HG03135 (cell line): ENCODE measurements around the gene TAF15.

Source experiments
- ATAC-seq: cut with Tn5 transposase; IDR thresholded peaks from one replicate; pipeline ENCODE4 v1.9.1; 2021; ENCODE audit warnings: mild to moderate bottlenecking, moderate library complexity; ENCODE audit not compliant: unreplicated experiment

Gene TAF15

DNA sequence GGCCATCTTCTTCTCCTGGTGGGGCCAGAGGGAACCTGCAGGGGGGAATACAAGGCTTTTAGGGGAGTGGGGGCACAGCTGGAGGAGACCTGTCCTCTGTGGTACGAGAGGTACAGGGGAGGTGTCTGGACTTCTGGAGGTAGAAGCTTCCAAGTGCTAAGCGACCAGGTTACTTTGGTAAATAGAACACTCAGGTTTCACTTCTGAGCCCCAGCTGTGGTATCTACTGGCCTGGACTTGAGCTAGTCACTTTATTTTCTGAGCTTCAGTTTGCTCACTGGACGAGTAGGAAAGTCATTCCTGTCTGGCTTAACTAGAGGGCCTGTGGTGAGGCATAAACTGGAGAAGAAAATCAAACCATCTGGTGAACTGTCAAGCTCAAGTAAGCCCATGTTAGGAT, 59.5 kb downstream of the TAF15 start, which contains the start of gene HEATR9:
TSS of gene HEATR9 (minus strand) at position 155 of the 400 bp plus-strand sequence. CDS start at position 6, 149 bp downstream.
- no peak for ATAC-seq

DNA sequence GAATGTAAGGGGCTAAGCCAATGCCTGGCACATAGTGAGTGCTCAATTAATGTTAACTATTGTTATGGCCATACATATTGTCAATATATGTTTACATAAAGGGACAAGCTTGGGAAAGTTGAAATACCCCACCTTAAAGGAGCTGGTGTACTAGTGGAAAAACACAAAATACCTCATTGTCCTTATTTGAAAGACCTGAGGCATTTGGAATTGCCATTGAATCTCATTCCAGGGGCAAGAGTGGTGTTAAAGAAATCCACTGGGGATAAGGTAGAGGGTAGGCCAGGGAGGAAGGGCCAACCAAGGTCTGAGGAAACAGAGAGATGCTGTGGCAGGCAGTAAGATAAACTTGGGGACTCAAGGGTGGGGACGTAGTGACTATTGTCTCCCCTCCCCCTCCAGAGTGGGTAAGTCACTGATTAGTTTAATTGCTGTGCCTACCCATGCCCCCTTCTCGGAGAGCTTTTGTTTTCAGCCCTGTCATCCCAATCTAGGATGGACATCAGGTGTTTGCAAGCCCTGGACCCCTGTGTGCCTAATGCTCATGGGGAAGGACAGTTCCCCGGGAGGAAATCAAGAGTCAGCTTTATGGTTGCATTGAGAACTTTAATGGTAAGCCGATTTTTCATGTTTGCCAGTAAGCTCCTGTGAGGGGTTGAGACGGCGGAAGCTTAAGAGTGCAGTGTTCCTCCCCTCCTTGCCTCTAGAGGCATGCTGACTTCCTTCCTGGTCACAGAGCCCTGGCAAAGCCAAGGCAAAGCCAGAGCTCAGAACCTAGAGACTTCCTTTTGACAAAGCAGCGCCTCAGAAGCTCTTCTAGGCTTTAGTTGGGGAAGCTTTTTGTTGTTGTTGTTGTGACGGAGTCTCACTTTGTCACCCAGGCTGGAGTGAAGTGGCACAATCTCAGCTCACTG, 61.9 kb downstream of the TAF15 start:
- no peak for ATAC-seq

DNA sequence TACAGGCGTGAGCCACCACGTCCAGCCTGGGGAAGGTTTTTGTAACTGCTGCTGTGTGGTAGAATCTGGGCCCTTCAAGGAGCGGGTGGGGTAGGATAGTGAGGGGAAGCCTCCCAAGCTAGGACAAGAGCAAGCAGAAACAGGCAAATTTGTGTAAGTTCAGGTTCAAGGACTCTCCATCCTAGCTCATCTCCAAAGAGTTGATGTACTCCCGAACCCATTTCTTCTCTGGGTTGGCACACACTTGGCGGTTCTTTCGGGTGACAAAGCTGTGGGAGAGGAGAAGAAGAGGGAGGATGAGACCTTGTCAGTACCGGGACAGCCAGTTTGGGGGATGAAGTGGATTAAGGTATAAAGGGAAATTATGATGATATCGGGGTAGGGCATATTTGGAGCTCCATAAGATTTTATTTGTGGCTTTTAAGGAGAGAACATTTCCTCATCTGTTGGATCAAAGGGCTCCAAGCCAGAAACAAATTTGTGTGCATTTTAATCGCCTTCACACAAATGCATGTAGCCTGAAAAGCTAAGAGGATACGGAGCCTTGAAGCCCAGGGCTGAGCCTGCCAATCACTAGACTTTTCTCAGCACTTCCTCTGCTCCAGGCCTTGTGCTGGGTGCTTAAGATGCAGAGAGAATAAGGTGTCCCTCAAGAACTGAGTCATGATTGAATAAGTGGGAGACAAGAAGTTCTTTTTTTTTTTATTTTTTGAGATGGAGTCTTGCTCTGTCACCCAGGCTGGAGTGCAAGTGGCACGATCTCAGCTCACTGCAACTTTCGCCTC, 63.1 kb downstream of the TAF15 start:
- no peak for ATAC-seq

DNA sequence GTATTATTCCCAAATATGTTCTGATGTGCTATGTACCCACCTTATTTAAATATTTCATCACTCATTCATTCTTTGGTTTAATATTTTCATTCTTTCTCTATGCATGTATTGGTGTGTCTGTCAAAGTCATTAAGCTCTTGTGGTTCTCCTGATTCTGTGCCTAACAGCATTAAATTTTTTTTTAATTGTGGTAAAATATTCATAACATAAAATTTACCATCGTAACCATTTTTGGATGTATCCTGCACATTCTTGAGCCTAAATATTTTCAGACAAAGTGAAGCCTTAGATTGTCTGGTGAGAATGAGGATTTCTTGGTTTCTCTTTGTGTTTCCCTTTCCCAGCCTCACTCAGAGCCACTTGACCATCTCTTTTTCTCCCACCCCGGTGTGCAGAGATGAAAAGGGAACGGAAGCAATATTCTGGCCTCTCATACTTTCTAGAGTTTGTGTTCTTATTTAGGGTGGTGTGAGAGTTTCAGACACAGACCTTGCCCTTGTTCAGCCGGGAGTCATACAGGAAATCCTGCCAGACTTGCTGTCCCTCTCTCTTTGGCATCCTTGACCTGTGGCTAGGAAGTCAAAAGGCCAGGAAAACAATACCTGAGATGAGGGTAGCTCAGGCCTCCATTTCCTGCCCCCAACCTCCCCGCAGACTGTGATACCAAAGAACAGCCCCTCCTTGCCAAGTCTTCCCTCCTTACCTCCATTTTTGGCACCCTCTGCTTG, 66.0 kb downstream of the TAF15 start:
- no peak for ATAC-seq

DNA sequence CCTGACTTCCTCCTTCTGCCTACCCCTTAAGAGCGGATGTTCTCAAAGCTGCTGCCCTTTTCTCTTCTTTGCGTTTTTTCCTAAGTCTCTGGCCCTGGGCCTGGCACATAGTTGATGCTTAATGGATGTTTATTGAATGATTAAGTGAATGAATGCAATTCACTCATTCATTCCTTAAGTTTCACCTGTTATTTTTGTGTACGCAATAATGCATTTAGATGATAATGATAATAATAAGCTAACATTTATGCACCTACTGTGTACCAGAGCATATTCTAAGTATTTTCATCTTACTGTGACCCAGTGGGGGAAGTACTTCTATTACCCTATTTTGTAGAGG, 66.5 kb downstream of the TAF15 start:
- no peak for ATAC-seq

DNA sequence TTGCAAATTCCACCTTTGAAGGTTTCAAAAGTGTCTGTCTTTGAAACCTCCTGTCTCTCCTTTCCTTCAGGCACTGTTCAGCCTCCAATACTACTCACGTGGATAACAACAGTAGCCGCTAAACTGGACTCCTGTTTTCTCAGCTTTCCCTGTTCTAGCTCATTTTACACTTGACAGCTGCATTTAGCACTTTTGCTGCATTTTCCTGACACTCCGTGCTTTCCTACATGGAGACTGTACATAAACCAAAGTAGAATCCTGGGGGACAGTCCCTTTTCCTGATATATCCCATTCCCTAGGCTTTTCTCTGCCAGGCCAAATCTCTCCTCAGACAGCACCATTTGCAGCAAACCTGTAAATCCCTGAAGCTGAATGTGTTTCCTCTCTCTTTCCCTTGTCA, 67.2 kb downstream of the TAF15 start:
- ATAC-seq: no peak

DNA sequence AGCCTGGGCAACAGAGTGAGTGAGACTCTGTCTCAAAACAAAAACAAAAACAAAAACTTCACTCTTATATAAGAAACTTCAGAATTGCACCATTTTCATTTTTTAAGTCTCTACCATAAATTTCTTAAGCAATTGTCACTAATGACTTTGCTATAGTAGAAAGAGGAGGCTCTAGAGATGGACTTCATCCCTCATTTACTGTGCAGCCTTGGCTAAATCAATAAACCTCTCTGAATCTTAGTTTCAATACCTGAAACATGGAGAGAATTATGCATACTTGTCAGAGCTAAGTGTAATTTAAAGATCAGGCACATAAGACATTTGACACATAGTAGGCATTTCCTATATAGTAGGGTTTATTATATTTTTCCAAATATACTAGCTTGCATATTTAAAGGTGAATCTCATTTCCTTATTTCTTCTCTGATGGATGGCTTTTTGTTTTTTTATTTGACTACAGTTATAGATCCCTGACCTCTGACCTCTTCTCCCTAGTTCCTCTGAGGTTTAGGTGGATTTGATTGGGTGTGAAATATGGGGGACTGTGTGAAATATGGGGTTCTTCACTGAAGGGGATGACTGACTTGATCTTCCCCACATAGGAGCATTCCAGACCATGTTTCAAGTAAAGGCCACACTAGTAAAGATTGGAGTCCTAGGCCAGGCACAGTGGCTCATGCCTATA, 68.2 kb downstream of the TAF15 start:
- ATAC-seq: no peak

DNA sequence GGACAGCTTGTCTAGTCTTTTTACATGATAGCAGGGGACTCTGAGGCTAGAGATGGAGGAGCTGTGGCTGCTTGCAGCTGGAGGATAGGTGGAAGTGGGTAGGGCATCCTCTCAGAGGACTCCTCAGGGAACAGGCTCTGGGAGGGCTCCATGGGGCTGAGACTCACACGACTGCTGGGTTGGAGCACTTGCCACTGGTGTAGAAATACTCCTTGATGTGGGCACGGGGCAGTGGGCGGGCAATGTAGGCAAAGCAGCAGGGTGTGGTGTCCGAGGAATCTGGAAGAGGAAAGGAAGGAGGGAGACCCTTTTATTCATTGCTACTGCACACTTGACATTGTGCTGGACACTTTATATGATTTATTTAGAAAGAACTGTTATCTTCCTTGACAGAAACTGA, 69.1 kb downstream of the TAF15 start:
- no peak for ATAC-seq

DNA sequence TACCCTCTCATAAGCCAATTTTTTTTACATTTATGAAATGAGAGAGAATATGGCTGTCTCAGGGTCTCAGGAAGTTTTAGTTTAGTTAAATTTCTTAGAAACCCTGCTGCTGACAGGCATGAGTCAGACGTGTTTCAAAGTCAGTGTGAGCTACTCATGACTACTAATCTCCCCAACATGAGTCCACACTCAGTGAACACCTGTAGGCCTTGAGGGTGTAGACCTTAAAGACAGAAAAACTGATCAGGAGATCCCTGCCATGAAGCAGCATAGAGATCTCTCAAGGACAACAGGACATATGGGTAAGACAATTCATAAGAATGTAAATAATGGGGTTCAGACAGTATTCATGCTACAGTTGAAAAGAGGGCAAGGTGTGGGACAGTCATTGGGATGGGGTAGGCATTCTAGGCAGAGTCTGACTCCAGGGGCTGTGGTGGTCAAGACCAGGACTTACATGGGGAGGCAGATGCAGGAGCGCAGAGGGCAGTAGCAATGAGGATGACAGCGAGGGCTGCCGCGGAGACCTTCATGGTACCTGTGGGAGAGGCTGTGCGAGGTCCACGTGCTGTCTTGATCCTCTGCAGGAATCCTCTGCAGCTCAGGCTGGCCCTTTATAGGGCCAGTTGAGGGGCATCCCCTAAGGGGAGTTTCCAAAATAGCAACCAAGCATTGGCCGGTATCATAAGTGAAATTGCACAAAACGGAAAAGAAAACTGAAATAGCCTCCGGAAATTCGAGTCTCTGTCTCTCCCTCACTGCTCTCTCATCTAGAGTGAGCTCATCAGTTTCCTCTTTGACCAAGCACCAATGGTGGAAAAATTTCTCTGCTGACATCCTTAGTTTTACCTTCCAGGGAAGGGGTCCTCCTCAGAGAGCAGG, 70.7 kb downstream of the TAF15 start, which contains the start of gene CCL5:
TSS of gene CCL5 (minus strand) at position 588 of the 882 bp plus-strand sequence.
- peak; percentile 88 for ATAC-seq

DNA sequence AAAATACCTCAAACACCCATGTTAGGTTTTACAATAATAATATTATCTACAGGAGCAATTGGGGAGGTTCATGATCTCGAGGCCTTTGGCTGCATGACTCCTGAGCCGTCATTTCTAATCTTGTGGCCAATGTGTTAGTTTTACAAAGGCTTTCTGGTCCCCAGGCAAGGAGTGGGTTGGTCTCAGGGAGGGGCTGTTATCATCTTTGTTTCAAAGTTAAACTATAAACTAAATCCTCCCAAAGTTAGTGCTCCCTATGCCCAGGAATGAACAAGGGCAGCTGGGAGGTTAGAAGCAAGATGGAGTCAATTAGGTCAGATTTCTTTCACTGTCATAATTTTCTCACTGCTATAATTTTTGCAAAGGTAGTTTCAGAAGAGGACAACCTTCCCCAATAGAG, 80.0 kb downstream of the TAF15 start:
- ATAC-seq: no peak

DNA sequence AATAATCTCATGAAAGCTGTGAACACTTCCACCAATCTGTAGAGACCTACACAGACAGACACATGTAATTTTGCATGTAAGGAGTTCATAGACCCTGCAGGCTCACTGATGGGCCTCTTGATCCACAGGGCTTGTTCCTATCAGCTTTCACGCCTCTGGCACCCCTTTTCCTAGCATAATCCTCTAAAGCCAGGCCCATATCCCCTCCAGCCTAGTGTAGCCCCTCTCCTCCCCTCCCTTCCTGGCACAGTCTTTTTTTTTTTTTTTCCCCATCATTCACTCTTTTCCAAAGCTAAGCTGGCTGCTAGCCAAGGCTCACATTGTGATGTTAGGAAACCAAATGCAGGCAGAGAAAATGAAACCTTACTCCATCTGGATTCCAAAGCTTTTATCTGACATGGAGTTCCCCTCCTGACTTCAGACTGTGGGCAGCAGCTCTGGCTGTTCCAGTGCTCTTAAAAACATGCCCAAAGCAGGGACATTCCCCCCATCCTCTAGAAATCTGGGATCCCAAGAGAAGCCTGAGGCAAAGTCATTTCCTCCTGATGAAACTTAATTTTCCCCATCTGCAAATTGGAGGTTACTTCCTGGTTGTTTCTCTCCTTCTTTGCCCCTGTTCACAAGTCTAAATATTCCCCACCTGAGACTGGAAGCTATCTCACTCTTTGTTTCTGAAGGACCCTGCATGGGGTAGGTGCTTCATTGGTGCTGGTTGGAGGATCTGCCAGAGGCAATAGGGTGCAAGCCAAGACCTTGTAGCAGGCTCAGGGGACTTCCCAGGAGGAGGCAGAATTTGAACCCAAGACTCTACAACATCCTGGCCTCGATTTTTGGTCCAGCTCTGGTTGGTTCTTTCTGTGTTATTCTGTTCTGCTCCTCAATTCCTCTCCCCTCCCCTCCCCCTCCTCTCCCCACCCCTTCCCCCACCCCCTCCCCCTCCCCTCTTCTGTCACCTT, 80.8 kb downstream of the TAF15 start:
- ATAC-seq: no peak

DNA sequence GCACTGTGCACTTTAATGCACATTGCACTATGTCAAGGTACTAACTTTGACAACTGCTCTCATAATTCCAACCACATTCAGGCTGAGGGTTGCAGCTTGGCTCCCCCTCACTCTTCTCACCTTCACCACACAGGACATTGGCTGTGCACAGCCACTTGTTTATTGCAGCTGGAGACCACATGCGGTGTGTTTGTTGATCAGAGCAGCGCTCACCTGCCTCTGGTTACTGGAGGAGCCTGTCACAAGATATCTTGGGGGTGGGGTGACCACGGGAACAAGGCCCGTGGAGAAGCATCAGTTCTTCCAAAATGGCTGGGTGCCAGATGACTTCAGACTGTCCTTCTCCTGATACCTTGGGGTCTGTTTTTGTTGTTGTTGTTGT, 81.5 kb downstream of the TAF15 start:
- ATAC-seq: no peak

DNA sequence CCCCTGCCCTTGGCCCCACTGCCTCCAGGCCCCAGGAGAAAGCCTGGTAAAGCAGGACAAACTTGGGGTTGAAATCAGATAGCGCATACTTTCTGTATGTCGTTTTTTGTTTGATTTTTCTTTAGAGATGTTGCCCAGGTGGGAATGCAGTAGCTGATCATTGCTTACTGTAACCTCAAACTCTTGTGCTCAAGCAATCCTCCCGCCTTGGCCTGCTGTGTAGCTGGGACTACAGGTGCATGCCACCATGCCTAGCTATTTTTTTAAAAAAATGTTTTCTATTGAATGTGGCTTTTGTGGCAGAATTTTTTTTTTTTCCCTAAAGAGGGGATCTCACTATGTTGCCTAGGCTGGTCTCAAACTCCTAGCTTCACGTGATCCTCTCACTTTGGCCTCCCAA, 82.0 kb downstream of the TAF15 start:
- ATAC-seq: no peak

DNA sequence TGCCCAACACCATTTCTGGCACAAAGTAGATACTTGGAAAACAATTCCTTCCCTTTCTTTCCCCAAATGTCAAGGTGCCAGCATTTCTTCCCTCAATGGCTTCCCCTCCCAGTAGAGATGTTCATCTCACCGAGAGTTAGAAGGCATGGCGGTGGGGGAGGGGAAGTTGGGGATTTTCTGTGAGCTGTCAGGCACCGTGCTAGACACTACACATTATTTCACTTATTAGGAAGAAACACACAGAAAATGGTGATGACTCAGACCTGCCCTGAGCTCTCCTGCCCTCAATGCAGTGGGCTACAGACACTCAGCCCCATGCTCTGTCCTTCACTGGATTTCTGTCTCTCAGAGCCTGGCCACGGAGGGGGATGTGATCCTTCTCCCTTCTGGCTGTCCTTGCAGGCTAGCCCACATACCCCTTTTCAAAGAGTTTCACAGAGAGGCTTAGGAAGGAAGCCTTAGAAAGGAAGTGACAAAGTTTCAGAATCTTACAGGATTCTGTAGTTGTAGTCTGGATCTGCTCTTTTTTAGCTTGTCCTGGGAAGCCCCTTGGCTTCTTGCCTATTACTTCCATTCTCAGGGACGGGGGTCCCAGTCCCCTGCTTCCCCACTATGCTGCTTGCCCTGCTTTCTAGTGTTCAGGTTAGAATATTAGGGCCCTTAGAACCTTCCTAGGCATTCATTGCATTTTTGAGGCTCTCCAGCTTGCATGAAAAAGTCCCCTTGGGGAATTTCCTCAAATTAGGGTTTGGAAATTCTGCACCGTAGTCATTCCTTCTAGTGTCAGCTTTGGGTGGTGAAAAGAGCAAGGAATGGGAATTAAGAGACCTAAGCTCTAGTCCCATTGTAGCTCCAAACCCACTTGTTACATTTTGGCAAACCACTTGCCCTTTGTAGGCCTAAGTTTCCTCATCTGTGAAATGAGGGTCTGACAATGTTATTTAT, 83.1 kb downstream of the TAF15 start:
- ATAC-seq: no peak

DNA sequence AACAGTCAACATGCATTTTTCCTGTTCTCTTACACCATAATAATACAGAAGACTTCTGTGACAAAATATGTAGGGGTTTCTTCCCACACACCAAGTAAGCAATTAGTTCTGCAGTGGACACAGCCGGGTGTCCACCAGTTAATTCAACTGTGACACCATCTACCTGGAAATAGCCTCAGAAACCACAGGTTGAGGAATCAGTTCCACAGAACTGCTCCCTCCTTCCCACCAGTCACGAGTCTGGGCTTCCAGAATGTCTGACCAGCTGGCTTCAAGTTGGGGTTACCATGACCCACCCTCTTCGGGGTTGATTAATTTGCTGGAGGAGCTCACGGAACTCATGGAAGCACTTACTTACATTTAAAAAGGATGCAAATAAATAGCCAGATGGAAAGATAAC, 84.5 kb downstream of the TAF15 start:
- no peak for ATAC-seq

DNA sequence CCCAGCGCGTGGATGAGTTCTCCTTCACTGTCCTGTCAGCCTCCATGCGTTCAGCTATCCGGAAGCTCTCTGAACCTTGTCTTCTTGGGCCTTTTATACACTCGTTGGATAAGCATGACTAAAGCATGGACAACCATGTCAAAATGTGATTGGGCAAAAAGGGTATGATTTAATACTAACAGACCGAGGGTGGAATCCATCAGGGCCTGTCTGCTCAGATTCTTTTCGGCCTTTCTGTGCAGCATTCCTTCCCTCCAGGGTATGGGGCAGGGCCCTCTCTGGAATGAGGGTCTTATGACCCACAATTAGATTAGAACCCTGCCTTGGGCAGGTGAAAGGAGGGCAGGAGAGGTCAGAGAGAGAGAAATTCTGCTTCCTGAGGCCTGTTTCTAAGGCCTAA, 84.9 kb downstream of the TAF15 start:
- ATAC-seq: no peak
